PC-3 (cell line): Measurements from ENCODE around the gene PCED1B. TPM values are rescaled to one million over a fixed set of nuclear protein-coding genes. Genes with fewer than 3 reads are reported as not detected.

ENCODE experiments used
- ATAC-seq: fragments of 200-7000 bp; cut with Tn5 transposase; 2 replicates; pipeline ENCODE4 v1.9.1; 2020; ENCODE audit warnings: mild to moderate bottlenecking, moderate library complexity
- BruUV-seq: library from RNA; stranded (reverse); fragments of 400-500 nt; replicated peaks from 2 replicates; lab custom pipeline; 2021; lab: Mats Ljungman, UMichigan
- CTCF ChIA-PET: fragments of 300-600 bp; sonication (Branson Sonifier 250); formaldehyde crosslinking; loops from one replicate; lab custom pipeline; 2022; ENCODE audit warnings: antibody characterized with exemption; lab: Charles Lee
- POLR2A ChIA-PET: fragments of 300-600 bp; sonication (Branson Sonifier 250); formaldehyde crosslinking; loops from one replicate; lab custom pipeline; 2022; ENCODE audit warnings: antibody characterized with exemption; ENCODE audit not compliant: unreplicated experiment; lab: Charles Lee
- DNase-seq: peaks from one replicate; pipeline ENCODE4 v3.0.0-alpha.2; 2015
- H2AFZ ChIP-seq: fragments of 300-600 bp; sonication (generic); 2 replicates; pipeline ENCODE4 v1.6.0; 2016; ENCODE audit warnings: antibody characterized with exemption, low read length
- H3F3A ChIP-seq: fragments of 300-600 bp; sonication (generic); one replicate; pipeline ENCODE4 v1.6.0; 2017; ENCODE audit warnings: antibody characterized with exemption, low read length, control low read depth, mild to moderate bottlenecking; ENCODE audit not compliant: unreplicated experiment
- H3K27ac ChIP-seq: fragments of 300-600 bp; sonication (generic); 2 replicates; pipeline ENCODE4 v1.5.1; 2016; ENCODE audit warnings: mild to moderate bottlenecking, low read length
- H3K27me3 ChIP-seq: fragments of 300-600 bp; sonication (generic); 2 replicates; pipeline ENCODE4 v1.6.1; 2016; ENCODE audit warnings: low read length, mixed read lengths
- H3K36me3 ChIP-seq: fragments of 300-600 bp; sonication (generic); 2 replicates; pipeline ENCODE4 v1.6.1; 2016; ENCODE audit warnings: low read depth, mixed run types, low read length, mixed read lengths
- H3K4me1 ChIP-seq: fragments of 300-600 bp; sonication (generic); 2 replicates; pipeline ENCODE4 v1.5.1; 2016; ENCODE audit warnings: low read length; ENCODE audit not compliant: insufficient read depth
- H3K4me2 ChIP-seq: fragments of 300-600 bp; sonication (generic); 2 replicates; pipeline ENCODE4 v1.6.0; 2016; ENCODE audit warnings: low read length
- H3K4me3 ChIP-seq: fragments of 300-600 bp; sonication (generic); 2 replicates; pipeline ENCODE4 v1.5.1; 2016; ENCODE audit warnings: mild to moderate bottlenecking, low read length, mixed read lengths
- H3K79me2 ChIP-seq: fragments of 300-600 bp; sonication (generic); 2 replicates; pipeline ENCODE4 v1.6.1; 2017; ENCODE audit warnings: low read length, mixed read lengths
- H3K9ac ChIP-seq: fragments of 300-600 bp; sonication (generic); 2 replicates; pipeline ENCODE4 v1.6.0; 2016; ENCODE audit warnings: mild to moderate bottlenecking, low read length
- H3K9me2 ChIP-seq: fragments of 300-600 bp; sonication (generic); replicated peaks from 2 replicates; pipeline ENCODE4 v1.6.1; 2016; ENCODE audit warnings: mixed run types, low read length, mixed read lengths
- H3K9me3 ChIP-seq: fragments of 300-600 bp; sonication (generic); 2 replicates; pipeline ENCODE4 v1.6.1; 2016; ENCODE audit warnings: low read length, mixed read lengths
- H4K20me1 ChIP-seq: fragments of 300-600 bp; sonication (generic); 2 replicates; pipeline ENCODE4 v1.6.1; 2016; ENCODE audit warnings: low read length, mixed read lengths
- CTCF ChIP-seq: fragments of 300-600 bp; sonication (generic); conservative IDR thresholded peaks from 2 replicates; pipeline ENCODE4 v1.5.1; 2017; ENCODE audit warnings: antibody characterized with exemption, low read depth, mild to moderate bottlenecking, low read length
- EZH2 ChIP-seq: fragments of 300-600 bp; sonication (generic); IDR thresholded peaks from one replicate; pipeline ENCODE4 v1.6.1; 2017; ENCODE audit warnings: antibody characterized with exemption, mild to moderate bottlenecking, low read length; ENCODE audit not compliant: unreplicated experiment
- EZH2phosphoT487 ChIP-seq: fragments of 300-600 bp; sonication (generic); IDR thresholded peaks from 2 replicates; pipeline ENCODE4 v1.6.1; 2018; ENCODE audit warnings: mild to moderate bottlenecking, antibody characterized with exemption, low read length, borderline replicate concordance
- intact Hi-C: fragments of 100-400 bp; cut with micrococcal nuclease; formaldehyde crosslinking; loops from 2 replicates; pipeline ENCODE4 v1.9.0; 2023
- total RNA-seq: library from RNA; depleted of rRNA; stranded (reverse); fragments of >200 nt; gene quantifications from 2 replicates; pipeline ENCODE4 v1.2.3, GENCODE V29; 2014

Gene PCED1B
- total RNA-seq, 1 experiment from 2014 or later = 1.0 TPM

- no peaks in the 10 kb centered on the region for H3K27me3 ChIP-seq
- peaks cover 80% of the 10 kb centered on the region for H3K4me1 ChIP-seq
- no peak overlapping the region for H2AFZ ChIP-seq
- H3K9ac ChIP-seq = peak overlapping the region; percentile 49
- no peak for TF ChIP-seq CTCF
- no peak for TF ChIP-seq EZH2
- no peak for TF ChIP-seq EZH2phosphoT487
- no TSS peak for BruUV-seq
- H3K9me3 ChIP-seq = no peaks in the 10 kb centered on the region
- H3K79me2 ChIP-seq = no peaks in the 10 kb centered on the region
- CTCF ChIA-PET = interaction anchor here (0.6 kb wide), 1 partner anchor 187 kb away, joined by 3 read pairs; no protein-coding TSS in a partner anchor
- ATAC-seq = no peak
- peaks cover 3% of the 10 kb centered on the region for H3F3A ChIP-seq
- H3K4me3 ChIP-seq = no peak overlapping the region
- peak; percentile 2 for DNase-seq
- intact Hi-C loops = loop anchor here (5.0 to 10.0 kb wide), 2 partner anchors 35 to 238 kb away; no protein-coding TSS in a partner anchor
- no peaks in the 10 kb centered on the region for H3K9me2 ChIP-seq
- POLR2A ChIA-PET = interaction anchor here (0.6 to 0.7 kb wide), 2 partner anchors 192 to 1096 kb away, joined by 3 to 7 read pairs; no protein-coding TSS in a partner anchor
- no peaks in the 10 kb centered on the region for H3K36me3 ChIP-seq
- no peaks in the 10 kb centered on the region for H4K20me1 ChIP-seq
- H3K4me2 ChIP-seq = peak overlapping the region; percentile 49
- H3K27ac ChIP-seq = peak overlapping the region; percentile 97
These were observed 193.2 kb downstream of the PCED1B start for GRCh38 chr12:47272412-47273190.

- Histone ChIP-seq H3K27me3 (no peaks in the 10 kb centered on the region), H3K4me2 (no peak overlapping the region), H2AFZ (0 out of 2 replicates have a peak overlapping the region, but pooled peaks have one; percentile 2), H3K9ac (no peak overlapping the region), H3K4me3 (no peak overlapping the region), H3K79me2 (no peaks in the 10 kb centered on the region), H3K36me3 (no peaks in the 10 kb centered on the region), H3F3A (peaks cover 3% of the 10 kb centered on the region), H3K9me2 (no peaks in the 10 kb centered on the region), H3K4me1 (peaks cover 80% of the 10 kb centered on the region), H3K9me3 (no peaks in the 10 kb centered on the region), H3K27ac (peak overlapping the region; percentile 97), H4K20me1 (no peaks in the 10 kb centered on the region)
- ATAC-seq (no peak), DNase-seq (peak; percentile 46)
- ChIA-PET POLR2A (interaction anchor here (0.6 to 0.7 kb wide), 2 partner anchors 193 to 1096 kb away, joined by 3 to 7 read pairs; no protein-coding TSS in a partner anchor), CTCF (no interaction called here)
- no peak for TF ChIP-seq EZH2phosphoT487
- no peak for TF ChIP-seq CTCF
- no peak for TF ChIP-seq EZH2
- BruUV-seq = no TSS peak
- intact Hi-C loops = loop anchor here (5.0 to 10.0 kb wide), 2 partner anchors 36 to 238 kb away; no protein-coding TSS in a partner anchor
These were observed 193.8 kb downstream of the PCED1B start for GRCh38 chr12:47273191-47273626.

- no peak for DNase-seq
- Histone ChIP-seq H3K9me2 (no peaks in the 10 kb centered on the region), H3K4me3 (no peak overlapping the region), H4K20me1 (no peaks in the 10 kb centered on the region), H3K27ac (no peak overlapping the region), H3K36me3 (no peaks in the 10 kb centered on the region), H3K9me3 (no peaks in the 10 kb centered on the region), H3F3A (peaks cover 3% of the 10 kb centered on the region), H3K79me2 (no peaks in the 10 kb centered on the region), H3K4me2 (no peak overlapping the region), H3K9ac (no peak overlapping the region), H2AFZ (no peak overlapping the region), H3K27me3 (no peaks in the 10 kb centered on the region), H3K4me1 (peaks cover 74% of the 10 kb centered on the region)
- no TSS peak for BruUV-seq
- TF ChIP-seq CTCF = no peak
- no peak for TF ChIP-seq EZH2phosphoT487
- TF ChIP-seq EZH2 = no peak
- no peak for ATAC-seq
- intact Hi-C loops = loop anchor here (5.0 to 10.0 kb wide), 2 partner anchors 37 to 240 kb away; no protein-coding TSS in a partner anchor
- ChIA-PET POLR2A (no interaction called here), CTCF (no interaction called here)
These were observed 195.3 kb downstream of the PCED1B start for GRCh38 chr12:47274760-47275159.
